ENCODE results near the gene PAX5.

Gene PAX5

GRCh38 chr9:36818965-36819870, 214.8 kb downstream of the PAX5 start:
- DNase-seq (ENCODE audit: insufficient read length, low spot score): no peak
- no peak for FAIRE-seq

DNA sequence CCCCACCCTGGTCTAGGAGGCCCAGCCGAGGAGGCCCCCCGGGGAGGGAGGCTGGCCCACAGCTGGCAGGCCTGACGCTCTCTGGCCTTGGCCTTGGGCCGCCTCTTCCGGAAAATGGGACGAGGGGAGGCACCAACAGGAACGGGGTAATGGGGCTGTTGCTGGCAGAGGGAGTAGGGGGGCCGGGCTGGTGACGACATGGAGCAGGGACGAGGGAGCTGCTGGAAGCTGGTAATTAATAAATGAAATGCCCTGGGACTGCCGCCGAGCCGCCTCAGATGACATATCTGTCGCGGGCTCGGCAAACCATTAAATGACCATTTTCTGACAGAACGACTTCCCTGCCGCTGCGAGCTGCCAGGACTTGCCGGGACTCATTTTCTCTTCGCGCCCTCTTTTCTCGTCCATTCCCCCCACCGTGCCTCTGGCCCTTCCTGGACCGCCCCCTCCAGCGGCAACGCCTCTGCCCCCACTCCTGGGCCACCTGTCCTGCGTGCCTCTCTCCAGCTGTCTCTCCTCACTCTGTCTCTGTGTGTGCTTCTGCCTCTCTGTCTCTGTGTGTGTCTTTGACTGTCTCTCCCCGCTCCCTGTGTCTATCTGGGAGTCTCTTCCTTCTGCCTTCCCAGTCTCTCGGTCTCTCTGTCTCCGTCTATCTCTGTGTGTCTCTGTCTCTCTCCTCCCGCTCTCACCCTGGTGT, 215.7 kb downstream of the PAX5 start:
- DNase-seq (ENCODE audit: insufficient read length, low spot score): no peak
- no peak for FAIRE-seq

GRCh38 chr9:36817160-36817834, 216.8 kb downstream of the PAX5 start:
- DNase-seq (ENCODE audit: insufficient read length, low spot score) (no peak), FAIRE-seq (no peak)

DNA sequence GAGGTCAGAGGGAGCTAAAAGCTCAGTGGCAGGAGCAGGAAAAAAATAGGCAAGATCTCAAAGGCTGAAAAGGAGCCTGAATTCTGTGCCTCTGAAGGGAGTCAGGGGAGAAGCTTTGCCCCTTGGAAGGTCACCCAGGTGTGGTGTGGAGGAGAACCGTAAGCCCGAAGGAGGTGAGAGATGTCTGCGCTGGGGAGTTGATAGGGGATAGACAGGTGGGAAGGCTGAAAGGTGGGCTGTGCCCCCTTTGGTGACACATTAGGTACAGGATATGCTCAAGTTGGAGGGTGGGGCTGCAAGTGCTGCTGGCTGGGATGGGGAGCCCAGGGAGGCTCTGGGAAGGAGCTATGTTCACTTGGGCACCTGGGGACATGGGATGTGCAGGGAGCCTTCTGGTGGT, 217.7 kb downstream of the PAX5 start:
- FAIRE-seq (no peak), DNase-seq (ENCODE audit: insufficient read length, low spot score) (no peak)

DNA sequence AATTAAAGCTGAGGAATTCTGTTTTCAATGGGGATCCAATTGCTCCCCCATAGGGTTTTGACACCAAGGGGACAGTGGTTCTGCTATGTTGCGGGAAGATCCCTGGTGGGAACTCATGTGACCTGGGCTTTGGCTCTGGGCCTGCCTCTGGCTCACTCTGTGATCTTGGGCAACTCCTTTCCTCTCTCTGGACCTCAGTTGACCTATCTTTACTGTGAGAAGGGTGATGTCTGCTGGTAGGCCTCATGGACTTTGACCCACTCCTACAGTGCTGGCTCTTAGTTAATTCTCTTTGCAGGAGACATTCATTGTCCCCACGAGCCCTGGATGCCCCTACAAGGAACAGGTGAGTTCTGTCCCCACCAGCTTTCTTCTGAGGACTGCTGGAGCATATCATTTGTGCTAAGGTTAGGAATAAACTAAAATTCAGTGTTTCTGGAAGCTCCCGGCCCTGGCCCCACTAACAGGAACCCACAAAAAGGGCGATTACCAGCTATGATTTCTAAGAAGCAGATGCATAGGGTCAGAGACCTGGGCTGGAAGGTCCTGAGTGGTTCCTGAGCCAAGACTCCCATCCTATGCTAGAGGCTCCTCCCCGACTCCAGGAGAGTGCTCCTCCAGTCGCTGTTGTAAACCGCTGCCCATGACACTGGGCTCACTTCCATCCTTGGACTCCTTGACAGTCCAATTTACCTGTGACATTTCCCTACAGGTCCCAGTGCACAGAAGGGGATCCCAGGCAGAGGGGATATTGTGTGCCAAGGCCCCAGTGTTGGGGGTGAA, 218.3 kb downstream of the PAX5 start:
- FAIRE-seq (no peak), DNase-seq (ENCODE audit: insufficient read length, low spot score) (no peak)

DNA sequence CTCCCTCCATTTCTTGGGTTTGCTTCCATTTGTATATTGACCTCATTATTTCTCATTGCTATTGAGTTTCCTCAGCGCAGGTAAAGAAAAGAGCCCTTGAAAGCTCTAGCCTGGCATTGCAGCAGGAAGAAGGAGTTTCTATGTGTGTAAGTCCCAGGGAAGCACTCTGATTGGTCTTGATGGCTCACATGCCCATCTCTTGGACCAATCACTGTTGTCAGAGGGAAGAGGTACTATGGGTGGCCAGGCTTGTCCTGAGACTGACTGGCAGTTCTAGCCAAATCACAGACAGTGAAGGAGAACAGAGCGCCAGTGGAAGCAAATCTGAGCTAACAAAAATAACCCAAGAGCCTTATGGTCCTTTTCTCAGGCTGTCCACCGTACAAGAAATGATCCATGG, 219.0 kb downstream of the PAX5 start:
- DNase-seq (ENCODE audit: insufficient read length, low spot score) (no peak), FAIRE-seq (no peak)

DNA sequence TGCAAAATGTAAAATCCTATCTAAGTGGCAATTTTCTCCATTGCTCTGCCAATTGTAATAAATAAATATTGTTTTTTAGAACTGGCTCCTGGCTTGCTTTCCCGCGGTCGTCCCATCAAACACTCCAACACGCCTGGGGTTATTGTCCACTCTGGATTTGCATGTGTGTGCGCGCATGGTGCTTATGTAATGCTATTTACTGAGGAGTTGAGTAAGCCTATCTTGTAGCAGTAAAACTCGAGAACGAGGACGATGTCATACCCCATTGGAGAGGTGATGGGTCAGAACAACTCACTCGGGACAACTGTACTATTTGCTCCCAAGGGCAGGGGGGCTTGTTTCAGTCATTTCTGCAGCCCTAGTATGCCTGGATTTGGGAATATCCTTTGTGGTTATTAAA, 220.9 kb downstream of the PAX5 start:
- no peak for DNase-seq (ENCODE audit: insufficient read length, low spot score)
- no peak for FAIRE-seq

GRCh38 chr9:36812556-36812955, 221.5 kb downstream of the PAX5 start:
- FAIRE-seq (no peak), DNase-seq (ENCODE audit: insufficient read length, low spot score) (no peak)

- FAIRE-seq (no peak), DNase-seq (ENCODE audit: insufficient read length, low spot score) (no peak)
These were observed 225.8 kb downstream of the PAX5 start for GRCh38 chr9:36808251-36808650.

GRCh38 chr9:36803961-36804360, 230.1 kb downstream of the PAX5 start:
- no peak for DNase-seq (ENCODE audit: insufficient read length, low spot score)
- no peak for FAIRE-seq

GRCh38 chr9:36802201-36802920, 231.7 kb downstream of the PAX5 start:
- DNase-seq (ENCODE audit: insufficient read length, low spot score): no peak
- no peak for FAIRE-seq

DNA sequence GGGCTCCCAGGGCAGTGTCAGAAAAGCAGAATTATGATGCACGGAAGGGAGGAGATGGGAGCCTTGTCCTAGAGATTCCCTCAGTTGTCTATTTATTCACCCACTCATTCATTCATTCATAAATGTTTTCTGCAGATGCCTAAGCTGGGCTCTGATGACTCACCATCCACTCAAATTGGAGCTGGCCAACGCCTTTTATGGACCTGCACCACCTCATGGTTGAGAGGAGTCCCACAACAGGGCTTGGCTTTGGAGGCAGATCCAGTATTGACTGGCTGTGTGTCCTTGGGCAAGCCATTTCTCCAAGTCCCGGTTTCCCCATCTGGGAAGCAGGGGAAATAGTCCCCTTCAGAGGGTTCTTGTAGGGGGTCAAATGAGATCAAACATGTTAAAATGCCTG, 233.6 kb downstream of the PAX5 start:
- no peak for DNase-seq (ENCODE audit: insufficient read length, low spot score)
- no peak for FAIRE-seq

DNA sequence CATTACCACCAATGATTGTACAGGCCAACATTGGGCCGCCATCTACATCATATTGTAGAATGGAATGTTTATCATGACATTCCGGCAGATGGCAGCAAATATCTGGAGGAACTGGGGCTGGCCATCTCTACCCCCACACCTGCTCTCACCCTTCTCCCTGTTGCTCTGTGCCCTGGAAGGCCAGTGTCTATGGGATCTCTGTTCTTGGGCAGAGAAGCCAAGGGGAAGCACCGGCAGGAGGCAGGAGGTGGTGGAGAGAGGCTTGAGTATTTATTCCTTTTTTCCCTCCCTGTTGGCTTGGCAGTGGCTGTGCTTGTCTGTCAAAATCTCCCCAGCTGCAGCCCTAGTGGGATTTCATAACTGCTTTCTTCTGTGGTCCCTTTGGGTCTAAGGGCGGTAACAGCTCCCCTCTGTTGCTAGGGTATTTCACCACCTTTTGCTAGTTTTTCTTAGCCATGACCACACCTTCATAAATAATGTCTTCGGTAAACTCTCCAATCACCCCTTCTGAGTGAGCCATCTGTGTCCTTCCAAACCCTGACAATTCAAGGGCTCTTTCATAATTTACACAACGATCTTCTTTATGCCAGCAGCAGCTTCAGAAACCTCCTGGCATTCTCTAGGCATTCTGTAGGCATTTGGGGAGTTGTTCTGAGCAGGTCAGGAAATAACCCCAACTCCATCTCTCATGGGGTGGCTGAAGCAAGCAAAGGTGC, 235.6 kb downstream of the PAX5 start:
- peak; percentile 35 for DNase-seq (ENCODE audit: insufficient read length, low spot score)
- FAIRE-seq: no peak

GRCh38 chr9:36797471-36798220, 236.4 kb downstream of the PAX5 start:
- FAIRE-seq (no peak), DNase-seq (ENCODE audit: insufficient read length, low spot score) (no peak)

GRCh38 chr9:36796671-36797419, 237.2 kb downstream of the PAX5 start:
- FAIRE-seq: no peak
- no peak for DNase-seq (ENCODE audit: insufficient read length, low spot score)

GRCh38 chr9:36794461-36794860, 239.6 kb downstream of the PAX5 start:
- DNase-seq (ENCODE audit: insufficient read length, low spot score) (no peak), FAIRE-seq (no peak)

DNA sequence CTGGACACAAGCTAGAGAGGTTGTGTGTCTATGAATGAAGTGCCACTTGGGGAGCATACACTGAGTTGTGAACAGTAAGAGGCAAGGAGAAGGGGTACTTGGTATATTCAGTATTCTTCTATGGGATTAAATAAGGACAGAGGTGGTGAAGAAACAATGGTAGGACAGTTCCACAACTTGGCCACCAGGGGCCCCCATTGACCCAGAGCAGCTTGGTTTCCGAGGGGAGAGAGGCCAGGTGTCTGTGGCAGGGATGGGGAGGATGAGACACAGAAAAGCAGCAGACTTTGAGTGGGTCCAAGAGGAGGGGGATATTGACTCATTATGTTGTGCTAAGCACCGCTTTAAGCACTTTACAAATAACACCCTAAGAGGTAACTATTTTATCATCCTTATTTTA, 240.8 kb downstream of the PAX5 start:
- no peak for FAIRE-seq
- DNase-seq (ENCODE audit: insufficient read length, low spot score): no peak

Measured in GM19239 (cell line).